ENCODE results near the gene LEMD3. TPM values are rescaled to one million over a fixed set of nuclear protein-coding genes. Genes with fewer than 3 reads are reported as not detected.

Gene LEMD3
- polyA plus RNA-seq, 1 donor from 2014 or later: 41.0 TPM

GRCh38 chr12:65200007-65200665, 30.8 kb downstream of the LEMD3 start:
- Histone ChIP-seq H3K27me3 (ENCODE audit: insufficient read depth, low read depth, low read length) (no peaks in the 10 kb centered on the region), H2AFZ (ENCODE audit: low read depth, low read length) (no peak overlapping the region), H3K27ac (ENCODE audit: low read length) (no peak overlapping the region), H3K4me2 (ENCODE audit: low read length) (no peak overlapping the region), H3K9me3 (ENCODE audit: low read length) (peaks cover 3% of the 10 kb centered on the region), H3F3A (ENCODE audit: insufficient read depth, low read length, poor library complexity, severe bottlenecking) (no peaks in the 10 kb centered on the region), H3K9me2 (ENCODE audit: insufficient read depth, low read length) (no peaks in the 10 kb centered on the region), H3K36me3 (ENCODE audit: insufficient read depth, low read length) (no peaks in the 10 kb centered on the region), H3K79me2 (replicated peaks; ENCODE audit: insufficient read depth, low read length) (peaks cover 42% of the 10 kb centered on the region), H3K4me3 (ENCODE audit: low read length) (no peak overlapping the region), H4K20me1 (ENCODE audit: insufficient read depth) (no peaks in the 10 kb centered on the region), H3K9ac (ENCODE audit: low read length) (no peak overlapping the region)
- TF ChIP-seq EZH2 (IDR thresholded peaks at IDR 0.05; ENCODE audit: borderline replicate concordance, insufficient read depth, low read length, poor library complexity, severe bottlenecking) (no peak), TAF1 (IDR thresholded peaks at IDR 0.05; ENCODE audit: low read depth) (no peak), POLR2AphosphoS5 (IDR thresholded peaks at IDR 0.05) (no peak), RAD21 (conservative IDR thresholded peaks at IDR 0.05) (no peak), SMC3 (conservative IDR thresholded peaks at IDR 0.05; ENCODE audit: poor library complexity) (no peak), EP300 (conservative IDR thresholded peaks at IDR 0.05; ENCODE audit: poor library complexity, severe bottlenecking) (no peak), CTCF (IDR thresholded peaks at IDR 0.05; ENCODE audit: poor library complexity, severe bottlenecking) (no peak)

- H4K20me1 ChIP-seq (ENCODE audit: insufficient read depth): no peaks in the 10 kb centered on the region
- H3F3A ChIP-seq (ENCODE audit: insufficient read depth, low read length, poor library complexity, severe bottlenecking): no peaks in the 10 kb centered on the region
Observed at GRCh38 chr12:65203376-65203775, 34.0 kb downstream of the LEMD3 start.

More at GRCh38 chr12:65203376-65203775, 34.0 kb downstream of the LEMD3 start:
- Histone ChIP-seq H3K36me3 (ENCODE audit: insufficient read depth, low read length) (no peaks in the 10 kb centered on the region), H3K4me2 (ENCODE audit: low read length) (no peak overlapping the region), H3K27me3 (ENCODE audit: insufficient read depth, low read depth, low read length) (no peaks in the 10 kb centered on the region), H3K27ac (ENCODE audit: low read length) (no peak overlapping the region), H3K79me2 (replicated peaks; ENCODE audit: insufficient read depth, low read length) (peaks cover 31% of the 10 kb centered on the region), H3K4me3 (ENCODE audit: low read length) (no peak overlapping the region), H3K9me2 (ENCODE audit: insufficient read depth, low read length) (no peaks in the 10 kb centered on the region), H3K9ac (ENCODE audit: low read length) (no peak overlapping the region), H2AFZ (ENCODE audit: low read depth, low read length) (no peak overlapping the region), H3K9me3 (ENCODE audit: low read length) (no peaks in the 10 kb centered on the region)
- TF ChIP-seq SMC3 (conservative IDR thresholded peaks at IDR 0.05; ENCODE audit: poor library complexity) (no peak), EP300 (conservative IDR thresholded peaks at IDR 0.05; ENCODE audit: poor library complexity, severe bottlenecking) (no peak), REST (IDR thresholded peaks at IDR 0.05; ENCODE audit: borderline replicate concordance) (no peak), EZH2 (IDR thresholded peaks at IDR 0.05; ENCODE audit: borderline replicate concordance, insufficient read depth, low read length, poor library complexity, severe bottlenecking) (no peak), MXI1 (conservative IDR thresholded peaks at IDR 0.05; ENCODE audit: poor library complexity, severe bottlenecking) (no peak), POLR2AphosphoS5 (IDR thresholded peaks at IDR 0.05) (no peak), TAF1 (IDR thresholded peaks at IDR 0.05; ENCODE audit: low read depth) (no peak)
